HEK293 (cell line): Measurements from ENCODE around the gene DAGLA.

Experiments
- CTCF ChIA-PET: fragments of 350-600 bp; formaldehyde crosslinking; extraction: SDS; loops from one replicate; lab custom pipeline; 2021; ENCODE audit warnings: antibody characterized with exemption; lab: Yijun Ruan, JAX
- POLR2A ChIA-PET: fragments of 300-600 bp; formaldehyde crosslinking; extraction: SDS; loops from one replicate; lab custom pipeline; 2020; ENCODE audit warnings: antibody characterized with exemption, inconsistent platforms; lab: Yijun Ruan, JAX
- H3K27ac ChIP-seq: fragments of 200-500 bp; sonication (Bioruptor generic); 2 replicates; pipeline ENCODE4 v1.5.1; 2014; ENCODE audit warnings: low read depth, low read length, control low read depth, inconsistent platforms; ENCODE audit errors: extremely low read depth
- H3K36me3 ChIP-seq, 2 experiments: fragments of 200-500 bp in 1 of 2; sonication (Bioruptor generic) in 1 of 2; 1 replicate in 1 of 2; 2 replicates in 1 of 2; pipeline ENCODE4 v1.5.1; 2014 to 2017; ENCODE audit warnings: inconsistent platforms in 2 of 2, low read length in 2 of 2; ENCODE audit not compliant: control insufficient read depth in 2 of 2, insufficient read depth in 1 of 2
- H3K4me1 ChIP-seq: fragments of 200-500 bp; sonication (Bioruptor generic); 2 replicates; pipeline ENCODE4 v1.5.1; 2014; ENCODE audit warnings: mild to moderate bottlenecking, low read length, inconsistent platforms; ENCODE audit not compliant: control insufficient read depth, insufficient read depth
- H3K4me3 ChIP-seq: 2 replicates; pipeline ENCODE4 v1.5.1; 2011; ENCODE audit warnings: low read depth, mild to moderate bottlenecking, control low read depth, low read length, moderate library complexity
- H3K9me3 ChIP-seq: fragments of 200-500 bp; sonication (Bioruptor generic); 2 replicates; pipeline ENCODE4 v1.5.1; 2014; ENCODE audit warnings: low read depth, low read length, inconsistent platforms; ENCODE audit not compliant: control insufficient read depth, insufficient read depth
- HOXA7 ChIP-seq: sonication (generic); formaldehyde crosslinking; IDR thresholded peaks from 2 replicates; pipeline ENCODE4 v1.8.1; 2022; ENCODE audit warnings: missing genetic modification reagents, borderline replicate concordance
- PRDM1 ChIP-seq: fragments of 450-650 bp; formaldehyde crosslinking; IDR thresholded peaks from 2 replicates; pipeline ENCODE4; 2016; ENCODE audit warnings: missing biosample characterization, missing genetic modification characterization
- ZBTB20 ChIP-seq: fragments of 450-650 bp; formaldehyde crosslinking; IDR thresholded peaks from 2 replicates; pipeline ENCODE4 v1.5.1; 2016; ENCODE audit warnings: missing biosample characterization, missing genetic modification characterization
- ZEB2 ChIP-seq: fragments of 450-650 bp; formaldehyde crosslinking; IDR thresholded peaks from 2 replicates; pipeline ENCODE4 v1.5.1; 2016; ENCODE audit warnings: missing biosample characterization, missing genetic modification characterization
- ZFP41 ChIP-seq: fragments of 450-650 bp; formaldehyde crosslinking; IDR thresholded peaks from 2 replicates; pipeline ENCODE4 v1.5.1; 2016; ENCODE audit warnings: missing biosample characterization, missing genetic modification characterization, borderline replicate concordance
- ZNF16 ChIP-seq: fragments of 450-650 bp; formaldehyde crosslinking; IDR thresholded peaks from 2 replicates; pipeline ENCODE4 v1.5.1; 2016; ENCODE audit warnings: low read depth, missing biosample characterization, missing genetic modification characterization
- ZNF221 ChIP-seq: fragments of 450-650 bp; formaldehyde crosslinking; IDR thresholded peaks from 2 replicates; pipeline ENCODE4 v1.5.1; 2017; ENCODE audit warnings: missing biosample characterization, missing genetic modification characterization, borderline replicate concordance
- ZNF266 ChIP-seq: fragments of 450-650 bp; formaldehyde crosslinking; IDR thresholded peaks from 2 replicates; pipeline ENCODE4 v1.5.1; 2016; ENCODE audit warnings: missing biosample characterization, missing genetic modification characterization, low read depth
- ZNF302 ChIP-seq: fragments of 450-650 bp; formaldehyde crosslinking; IDR thresholded peaks from 2 replicates; pipeline ENCODE4 v1.5.1; 2016; ENCODE audit warnings: missing biosample characterization, missing genetic modification characterization, low read depth
- ZNF350 ChIP-seq: fragments of 450-650 bp; formaldehyde crosslinking; IDR thresholded peaks from 2 replicates; pipeline ENCODE4 v1.5.0; 2017; ENCODE audit warnings: missing biosample characterization, mild to moderate bottlenecking, missing genetic modification characterization
- ZNF426 ChIP-seq: fragments of 450-650 bp; formaldehyde crosslinking; IDR thresholded peaks from 2 replicates; pipeline ENCODE4 v1.5.1; 2017; ENCODE audit warnings: missing biosample characterization, missing genetic modification characterization, mild to moderate bottlenecking, inconsistent platforms, moderate library complexity
- ZNF600 ChIP-seq: fragments of 450-650 bp; formaldehyde crosslinking; IDR thresholded peaks from 2 replicates; pipeline ENCODE4 v1.5.1; 2016; ENCODE audit warnings: missing biosample characterization, missing genetic modification characterization
- ZNF610 ChIP-seq: fragments of 450-650 bp; formaldehyde crosslinking; IDR thresholded peaks from 2 replicates; pipeline ENCODE4 v1.5.1; 2016; ENCODE audit warnings: missing biosample characterization, missing genetic modification characterization, borderline replicate concordance
- ZNF621 ChIP-seq: fragments of 450-650 bp; formaldehyde crosslinking; IDR thresholded peaks from 2 replicates; pipeline ENCODE4 v1.5.1; 2017; ENCODE audit warnings: missing biosample characterization, missing genetic modification characterization
- ZNF792 ChIP-seq: fragments of 450-650 bp; formaldehyde crosslinking; IDR thresholded peaks from 2 replicates; pipeline ENCODE4 v1.5.1; 2016; ENCODE audit warnings: missing biosample characterization, missing genetic modification characterization
- ZXDB ChIP-seq: fragments of 450-650 bp; formaldehyde crosslinking; IDR thresholded peaks from 2 replicates; pipeline ENCODE4 v1.5.1; 2016; ENCODE audit warnings: missing biosample characterization, missing genetic modification characterization
- TF ChIP-seq, protein P1 (sequence below): fragments of 450-650 bp; formaldehyde crosslinking; IDR thresholded peaks from 2 replicates; pipeline ENCODE4 v1.5.1; 2016; ENCODE audit warnings: missing biosample characterization, missing genetic modification characterization
- TF ChIP-seq, protein P2 (sequence below): fragments of 450-650 bp; formaldehyde crosslinking; IDR thresholded peaks from 2 replicates; pipeline ENCODE4 v1.5.1; 2016; ENCODE audit warnings: missing biosample characterization, missing genetic modification characterization

DAGLA gene

DNA sequence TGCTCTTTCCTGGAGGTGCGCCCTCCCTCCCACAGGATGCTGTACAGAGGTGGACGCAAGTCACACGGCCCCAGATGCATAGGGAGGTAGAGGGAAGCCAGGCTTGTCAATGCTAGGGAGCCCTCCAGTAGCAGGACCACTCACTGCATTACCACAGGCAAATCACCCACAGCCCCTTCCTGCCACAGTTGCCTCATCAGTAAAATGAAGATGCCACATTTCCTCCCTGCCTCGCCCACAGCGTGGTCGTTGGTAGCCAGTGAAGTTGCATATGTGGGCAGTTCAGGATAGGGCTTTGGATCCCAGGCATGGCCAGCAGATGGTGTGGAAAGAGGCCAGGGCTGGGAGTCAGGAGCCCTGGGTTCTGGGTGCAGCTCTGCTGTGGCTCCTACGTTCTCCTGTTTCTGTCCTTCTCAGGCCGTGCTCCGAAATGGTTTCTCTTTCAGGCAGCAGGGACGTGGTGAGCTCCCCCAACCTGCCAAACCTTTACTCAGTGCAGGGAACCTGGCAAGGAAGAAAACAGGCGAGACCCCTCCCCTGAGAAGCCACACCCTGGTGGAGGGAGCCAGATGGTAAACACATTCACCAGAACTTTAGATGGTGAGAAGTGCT lies 22.6 kb downstream of the DAGLA start:
- TF ChIP-seq PRDM1 (tag by site-specific recombination), result no peak
- TF ChIP-seq, all 188 proteins: peak for 0
- Histone ChIP-seq H3K36me3 (no peaks in the 10 kb centered on the region), H3K9me3 (no peaks in the 10 kb centered on the region), H3K4me3 (no peak overlapping the region), H3K27ac (no peak overlapping the region), H3K4me1 (no peaks in the 10 kb centered on the region)
- CTCF ChIA-PET, result interaction anchor here (0.7 to 1.5 kb wide), 2 partner anchors 44 to 407 kb away, joined by 3 read pairs; no protein-coding TSS in a partner anchor
- POLR2A ChIA-PET, result no interaction called here

DNA sequence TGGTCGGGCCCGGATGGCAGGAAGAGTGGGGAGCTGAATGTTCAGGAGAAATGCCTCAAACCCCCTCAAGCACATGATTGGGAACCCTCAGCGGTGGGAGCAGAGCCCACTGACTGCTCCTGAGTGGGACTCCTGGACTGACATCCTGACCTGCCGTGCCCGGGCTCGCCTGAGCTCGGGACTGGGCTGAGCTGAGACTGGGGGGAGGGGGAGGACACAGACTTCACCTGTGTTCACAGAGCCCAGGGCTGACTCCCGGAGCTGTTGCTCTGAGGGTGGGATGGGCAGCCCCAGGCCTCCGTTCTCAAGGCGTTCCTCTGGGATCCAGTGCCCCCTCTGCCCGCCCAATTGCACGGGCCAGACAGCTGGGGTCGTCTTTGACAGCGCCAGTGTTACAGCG lies 24.6 kb downstream of the DAGLA start:
- Histone ChIP-seq H3K9me3 (no peaks in the 10 kb centered on the region), H3K27ac (no peak overlapping the region), H3K4me1 (no peaks in the 10 kb centered on the region), H3K4me3 (no peak overlapping the region), H3K36me3 (no peaks in the 10 kb centered on the region)
- ChIA-PET CTCF (interaction anchor here (0.6 to 0.9 kb wide), 2 partner anchors 57 to 270 kb away, joined by 3 read pairs; no protein-coding TSS in a partner anchor), POLR2A (interaction anchor here (1.6 kb wide), 1 partner anchor 14 kb away, joined by 9 read pairs; no protein-coding TSS in a partner anchor)
- TF ChIP-seq ZNF792 (tag by site-specific recombination) (no peak), ZNF610 (no peak), ZEB2 (tag by site-specific recombination) (no peak), ZNF16 (tag by site-specific recombination) (no peak), ZNF600 (tag by site-specific recombination) (no peak), ZNF221 (tag by site-specific recombination) (no peak), ZNF266 (tag by site-specific recombination) (no peak), ZNF621 (tag by site-specific recombination) (no peak), HOXA7 (CRISPR knock-in tag) (no peak), ZNF302 (no peak), ZBTB20 (tag by site-specific recombination) (no peak), ZNF350 (no peak), ZFP41 (tag by site-specific recombination) (no peak), ZNF426 (tag by site-specific recombination) (no peak), ZXDB (tag by site-specific recombination) (no peak)
- TF ChIP-seq, protein P1, sequence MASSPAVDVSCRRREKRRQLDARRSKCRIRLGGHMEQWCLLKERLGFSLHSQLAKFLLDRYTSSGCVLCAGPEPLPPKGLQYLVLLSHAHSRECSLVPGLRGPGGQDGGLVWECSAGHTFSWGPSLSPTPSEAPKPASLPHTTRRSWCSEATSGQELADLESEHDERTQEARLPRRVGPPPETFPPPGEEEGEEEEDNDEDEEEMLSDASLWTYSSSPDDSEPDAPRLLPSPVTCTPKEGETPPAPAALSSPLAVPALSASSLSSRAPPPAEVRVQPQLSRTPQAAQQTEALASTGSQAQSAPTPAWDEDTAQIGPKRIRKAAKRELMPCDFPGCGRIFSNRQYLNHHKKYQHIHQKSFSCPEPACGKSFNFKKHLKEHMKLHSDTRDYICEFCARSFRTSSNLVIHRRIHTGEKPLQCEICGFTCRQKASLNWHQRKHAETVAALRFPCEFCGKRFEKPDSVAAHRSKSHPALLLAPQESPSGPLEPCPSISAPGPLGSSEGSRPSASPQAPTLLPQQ (tag by site-specific recombination), result no peak
- TF ChIP-seq, protein P2, sequence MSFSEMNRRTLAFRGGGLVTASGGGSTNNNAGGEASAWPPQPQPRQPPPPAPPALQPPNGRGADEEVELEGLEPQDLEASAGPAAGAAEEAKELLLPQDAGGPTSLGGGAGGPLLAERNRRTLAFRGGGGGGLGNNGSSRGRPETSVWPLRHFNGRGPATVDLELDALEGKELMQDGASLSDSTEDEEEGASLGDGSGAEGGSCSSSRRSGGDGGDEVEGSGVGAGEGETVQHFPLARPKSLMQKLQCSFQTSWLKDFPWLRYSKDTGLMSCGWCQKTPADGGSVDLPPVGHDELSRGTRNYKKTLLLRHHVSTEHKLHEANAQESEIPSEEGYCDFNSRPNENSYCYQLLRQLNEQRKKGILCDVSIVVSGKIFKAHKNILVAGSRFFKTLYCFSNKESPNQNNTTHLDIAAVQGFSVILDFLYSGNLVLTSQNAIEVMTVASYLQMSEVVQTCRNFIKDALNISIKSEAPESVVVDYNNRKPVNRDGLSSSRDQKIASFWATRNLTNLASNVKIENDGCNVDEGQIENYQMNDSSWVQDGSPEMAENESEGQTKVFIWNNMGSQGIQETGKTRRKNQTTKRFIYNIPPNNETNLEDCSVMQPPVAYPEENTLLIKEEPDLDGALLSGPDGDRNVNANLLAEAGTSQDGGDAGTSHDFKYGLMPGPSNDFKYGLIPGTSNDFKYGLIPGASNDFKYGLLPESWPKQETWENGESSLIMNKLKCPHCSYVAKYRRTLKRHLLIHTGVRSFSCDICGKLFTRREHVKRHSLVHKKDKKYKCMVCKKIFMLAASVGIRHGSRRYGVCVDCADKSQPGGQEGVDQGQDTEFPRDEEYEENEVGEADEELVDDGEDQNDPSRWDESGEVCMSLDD (tag by site-specific recombination), result no peak
